ENCODE data around the gene PRKD2.

Gene PRKD2

DNA sequence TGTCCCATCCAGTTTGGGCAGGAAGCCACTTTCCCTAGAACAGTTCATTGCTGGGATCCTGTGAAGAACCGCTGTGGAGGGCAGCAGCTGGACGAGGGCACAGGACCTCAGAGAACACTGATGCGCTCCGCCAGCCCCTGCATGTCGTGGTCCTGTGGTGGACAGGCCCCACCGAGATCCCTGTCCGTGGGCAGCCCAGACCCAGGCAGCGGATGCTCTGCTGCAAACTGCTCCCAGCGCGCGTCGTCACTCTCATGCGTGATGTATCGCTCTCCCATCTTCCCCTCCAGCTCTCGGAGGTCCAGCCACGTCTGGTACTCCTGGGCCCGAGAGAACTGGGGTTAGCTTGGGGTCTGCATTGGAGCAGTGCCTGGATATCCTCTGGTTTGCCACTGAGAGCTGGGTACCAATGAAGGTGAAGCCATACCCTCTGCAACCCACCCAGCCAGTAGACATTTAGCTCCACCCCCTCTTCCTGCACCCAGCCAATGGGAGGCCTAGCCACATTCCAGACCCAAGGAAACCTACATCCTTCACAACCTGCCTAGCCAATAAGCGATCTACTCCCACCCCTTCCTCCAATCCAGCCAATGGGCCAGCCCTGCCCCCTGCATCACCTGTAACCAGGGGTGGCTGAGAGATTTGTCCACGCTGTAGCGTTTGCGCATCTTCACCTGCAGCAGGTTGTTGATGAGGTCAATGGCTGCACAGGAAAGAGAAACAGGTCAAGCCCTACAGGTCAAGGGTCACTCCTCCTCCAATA lies 42.3 kb downstream of the PRKD2 start:
- FAIRE-seq (no peak), DNase-seq (ENCODE audit: insufficient read length, low spot score) (no peak)

DNA sequence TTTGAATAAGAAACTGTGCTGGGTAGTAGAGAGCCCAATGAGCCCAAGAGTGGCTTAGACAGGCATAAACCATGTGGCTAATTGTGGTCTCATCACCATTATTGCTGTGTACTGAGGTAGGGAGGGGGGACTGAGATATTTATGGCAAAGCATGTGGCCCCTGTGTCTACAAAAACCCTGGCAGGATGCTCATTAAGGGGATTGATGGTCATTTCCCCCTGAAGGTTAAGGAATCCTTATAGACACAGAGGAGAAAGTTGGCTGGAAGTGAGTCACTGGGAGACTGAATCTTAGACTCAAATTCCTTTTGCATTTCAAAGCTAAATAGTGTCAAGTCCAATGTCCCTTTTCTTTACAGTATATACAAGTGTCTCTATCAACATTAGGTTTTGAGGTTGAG lies 46.1 kb downstream of the PRKD2 start:
- no peak for FAIRE-seq
- DNase-seq (ENCODE audit: insufficient read length, low spot score) = no peak

DNA sequence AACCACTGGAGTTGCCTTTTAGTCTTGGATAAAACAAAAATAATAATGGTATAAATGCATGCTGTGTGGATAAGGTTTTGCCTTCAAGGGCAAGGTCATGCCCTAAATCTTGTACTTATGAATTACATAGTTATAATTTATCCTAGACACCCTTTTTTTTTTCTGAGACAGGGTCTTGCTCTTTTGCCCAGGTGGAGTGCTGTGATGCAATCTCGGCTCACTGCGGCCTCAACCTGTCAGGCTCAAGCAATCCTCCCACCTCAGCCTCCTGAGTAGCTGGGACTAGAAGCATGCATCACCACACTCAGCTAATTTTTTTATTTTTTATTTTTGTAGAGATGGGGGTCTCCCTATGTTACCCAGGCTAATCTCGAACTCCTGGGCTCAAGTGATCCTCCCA lies 48.3 kb downstream of the PRKD2 start:
- DNase-seq (ENCODE audit: insufficient read length, low spot score) (no peak), FAIRE-seq (no peak)

DNA sequence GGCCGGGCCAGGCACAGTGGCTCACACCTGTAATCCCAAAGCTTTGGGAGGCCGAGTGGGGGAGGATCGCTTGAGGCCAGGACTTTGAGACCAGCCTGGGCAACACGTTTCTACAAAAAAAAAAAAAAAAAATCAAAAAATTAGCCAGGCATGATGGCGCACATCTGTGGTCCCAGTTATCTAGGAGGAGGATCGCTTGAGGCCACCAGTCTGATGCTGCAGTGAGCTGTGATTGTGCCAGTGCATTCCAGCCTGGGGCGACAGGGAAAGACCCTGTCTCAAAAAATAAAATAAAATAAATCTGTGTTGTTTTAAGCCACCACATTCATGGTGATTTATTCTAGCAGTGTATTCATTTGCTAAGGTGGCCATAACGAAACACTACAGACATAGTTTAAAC lies 51.8 kb downstream of the PRKD2 start:
- FAIRE-seq = no peak
- DNase-seq (ENCODE audit: insufficient read length, low spot score) = no peak

DNA sequence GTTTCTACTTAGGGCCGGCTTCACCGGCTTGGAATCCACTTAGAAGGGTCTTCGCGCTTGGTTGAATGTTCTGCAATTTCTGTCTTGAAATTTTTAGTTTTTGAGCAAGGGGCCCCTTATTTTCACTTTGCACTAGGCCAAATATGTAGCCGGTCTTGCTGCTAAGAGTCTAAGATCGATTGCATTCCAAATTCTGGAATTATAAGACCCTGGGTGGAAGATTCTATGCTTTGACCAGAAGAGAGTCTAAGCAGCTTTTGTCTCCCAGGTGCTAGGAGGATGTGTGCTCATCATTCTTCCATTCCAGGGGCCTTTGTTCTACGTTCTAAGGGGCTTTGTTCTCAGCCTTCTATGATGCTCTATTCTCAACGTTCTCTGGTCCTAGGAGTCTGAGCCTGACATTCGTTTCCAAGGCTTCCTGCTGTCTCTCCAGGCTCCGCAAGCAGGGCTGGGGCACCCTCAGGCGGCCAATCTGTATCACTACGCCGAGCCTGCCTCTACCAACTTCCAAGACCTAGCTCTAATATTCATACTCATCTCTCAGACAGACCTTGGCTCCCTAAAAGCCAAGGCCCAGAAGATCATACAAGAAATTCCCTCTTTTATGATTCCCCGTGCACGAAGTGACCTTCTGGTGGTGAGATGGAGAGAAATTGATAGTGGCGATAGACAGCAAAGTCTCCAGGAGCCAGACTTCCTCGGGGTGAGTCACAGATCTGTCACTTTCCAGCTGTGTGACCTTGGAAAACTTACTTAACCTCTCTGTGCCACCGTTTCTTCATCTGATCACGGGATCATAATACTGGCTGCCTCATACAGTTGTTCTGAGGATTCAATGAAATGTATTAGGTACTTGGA lies 55.0 kb downstream of the PRKD2 start:
- peak; percentile 78 for FAIRE-seq
- peak; percentile 70 for DNase-seq (ENCODE audit: insufficient read length, low spot score)

DNA sequence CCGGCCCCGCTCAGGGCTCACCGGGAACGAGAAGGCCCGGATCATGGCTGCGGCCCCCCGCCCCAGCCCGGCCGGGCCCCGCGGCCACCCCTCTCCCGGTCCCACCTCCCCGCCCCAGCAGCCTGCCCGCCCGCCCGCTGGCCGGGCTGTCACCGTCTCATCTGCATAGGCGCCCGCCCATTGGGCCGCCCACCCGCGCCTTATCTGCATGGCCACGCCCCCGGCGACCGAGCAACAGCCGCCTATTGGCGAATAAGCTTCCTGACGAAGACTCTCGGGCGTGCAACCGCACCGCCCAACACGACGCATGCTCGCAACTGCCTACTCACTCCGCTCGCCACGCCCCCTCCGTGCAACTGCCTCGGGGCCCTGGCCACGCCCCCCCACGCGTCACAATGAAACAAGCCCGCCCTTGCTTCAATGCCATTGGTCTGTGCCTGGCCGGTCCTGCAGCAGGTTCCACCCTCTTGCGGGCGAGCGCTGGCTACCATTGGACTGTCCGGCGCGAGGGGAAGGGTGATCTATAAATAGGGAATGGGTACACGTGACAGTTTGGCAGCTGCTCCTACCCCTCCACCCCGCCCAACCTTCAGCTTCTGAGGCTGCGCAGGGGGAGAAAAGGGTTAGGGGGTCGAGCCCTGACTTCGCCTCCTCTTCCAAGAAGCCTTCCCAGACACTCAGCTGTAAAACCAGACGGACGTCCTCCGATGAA lies 55.7 kb downstream of the PRKD2 start, which contains the start of gene DACT3:
TSS of gene DACT3 (minus strand) at position 163 of the 712 bp plus-strand sequence. CDS start at position 45, 118 bp downstream.
- DNase-seq (ENCODE audit: insufficient read length, low spot score) = peak; percentile 96
- FAIRE-seq = peak; percentile 99

DNA sequence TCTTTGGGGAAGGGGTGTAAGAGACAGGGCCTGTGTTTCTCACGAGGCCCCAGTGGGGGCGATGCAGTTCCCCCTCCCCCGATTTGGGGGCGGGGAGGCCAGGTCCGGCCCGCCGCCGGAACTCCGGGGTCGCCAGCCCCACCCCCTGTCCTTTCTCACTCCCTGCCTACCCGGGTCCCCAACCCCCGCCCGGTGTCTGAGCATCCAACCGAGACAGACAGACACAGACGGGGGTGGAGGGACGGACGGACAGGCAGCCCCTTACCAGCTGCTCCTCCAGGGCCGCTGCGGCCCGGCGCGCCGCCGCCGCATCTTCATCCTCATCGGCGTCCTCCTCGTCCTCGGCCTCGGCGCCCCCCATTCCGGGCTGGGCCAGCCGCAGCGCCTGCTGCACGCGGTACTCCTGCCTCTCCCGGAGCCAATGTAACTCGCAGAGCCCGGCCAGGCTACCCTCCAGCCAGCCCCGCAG lies 56.3 kb downstream of the PRKD2 start:
- no peak for DNase-seq (ENCODE audit: insufficient read length, low spot score)
- FAIRE-seq = no peak

DNA sequence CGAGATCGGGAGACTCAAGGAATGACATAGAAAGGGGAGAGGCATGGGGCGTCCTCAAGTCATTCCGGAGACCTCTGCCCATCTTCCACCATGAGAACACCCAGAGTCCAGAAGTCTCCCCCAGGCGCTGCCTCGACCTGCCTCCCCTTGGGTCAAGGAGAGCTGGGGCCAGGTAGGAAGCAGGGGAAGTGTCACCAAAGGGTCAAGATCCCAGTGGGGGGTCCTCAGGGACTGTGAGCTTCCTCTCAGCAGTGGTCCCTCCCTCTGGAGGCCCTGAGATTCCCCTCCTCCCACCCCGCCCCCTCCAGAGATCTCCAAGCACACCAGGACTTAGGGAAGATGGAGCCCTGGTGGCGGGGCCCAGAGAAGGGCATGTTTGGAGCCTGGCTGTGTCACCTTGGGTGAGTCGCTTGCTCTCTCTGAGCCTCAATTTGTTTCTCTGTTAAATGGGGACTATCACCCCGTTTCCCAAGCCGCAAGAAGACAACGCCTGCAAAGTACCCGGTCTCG lies 56.9 kb downstream of the PRKD2 start:
- no peak for DNase-seq (ENCODE audit: insufficient read length, low spot score)
- no peak for FAIRE-seq

DNA sequence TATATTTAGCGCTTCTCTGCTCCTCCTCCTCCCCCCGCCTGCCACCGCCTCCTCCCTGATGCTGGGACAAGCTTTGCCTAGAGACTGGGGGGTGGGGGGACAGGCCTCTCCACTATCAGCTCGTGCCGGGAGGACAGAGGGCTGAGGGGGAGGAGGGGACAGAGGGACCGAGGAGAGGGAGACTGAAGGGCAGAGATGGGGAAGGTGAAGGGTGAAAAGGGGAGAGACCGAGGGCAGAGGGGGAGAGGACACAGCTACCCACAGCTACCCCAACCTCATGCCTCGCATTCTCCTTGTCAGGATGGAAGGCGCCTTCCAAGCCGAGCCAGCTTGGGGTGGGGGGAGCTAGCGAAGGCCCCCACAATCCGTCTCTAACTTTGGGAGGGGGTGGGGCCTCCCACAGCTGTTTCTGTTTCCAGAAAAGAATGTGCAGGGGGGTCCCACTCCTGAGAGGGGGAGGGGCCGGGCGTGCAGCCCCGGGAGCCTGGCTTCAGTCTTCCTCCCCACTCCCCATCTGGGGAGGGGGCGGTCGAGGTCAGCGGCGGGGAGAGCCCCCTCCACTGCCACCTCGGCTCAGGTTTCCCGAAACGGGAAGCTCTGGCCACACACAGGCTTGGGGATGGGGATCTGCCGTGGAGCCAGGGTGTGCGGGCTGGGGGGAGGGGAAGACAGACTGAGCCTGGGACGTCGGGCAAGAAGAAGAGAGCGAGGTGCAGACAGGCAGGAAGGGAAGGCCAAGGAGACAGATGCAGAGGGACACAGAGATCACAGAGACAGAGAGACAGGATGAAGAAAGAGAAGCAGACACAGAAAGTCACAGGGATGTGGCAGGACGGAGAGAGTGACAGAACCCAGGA lies 57.5 kb downstream of the PRKD2 start:
- FAIRE-seq (no peak), DNase-seq (ENCODE audit: insufficient read length, low spot score) (no peak)

DNA sequence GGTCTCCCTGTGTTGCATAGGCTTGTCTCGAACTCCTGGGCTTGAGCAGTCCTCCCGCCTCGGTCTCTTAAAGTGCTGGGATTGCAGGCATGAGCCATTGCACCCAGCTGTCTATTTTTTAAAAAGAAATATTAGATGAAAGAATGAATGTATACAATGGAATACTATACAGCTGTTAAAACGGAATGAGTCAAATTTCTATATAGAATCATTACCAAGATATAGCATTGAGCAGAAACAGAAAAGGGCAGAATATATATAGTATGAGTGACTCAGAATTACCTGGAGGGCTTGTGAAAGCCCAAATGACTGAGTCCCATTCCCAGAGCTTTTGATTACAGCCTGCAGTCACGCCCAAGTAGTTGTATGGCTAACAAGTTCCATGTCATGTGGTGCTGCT lies 60.4 kb downstream of the PRKD2 start:
- FAIRE-seq = no peak
- DNase-seq (ENCODE audit: insufficient read length, low spot score) = no peak

DNA sequence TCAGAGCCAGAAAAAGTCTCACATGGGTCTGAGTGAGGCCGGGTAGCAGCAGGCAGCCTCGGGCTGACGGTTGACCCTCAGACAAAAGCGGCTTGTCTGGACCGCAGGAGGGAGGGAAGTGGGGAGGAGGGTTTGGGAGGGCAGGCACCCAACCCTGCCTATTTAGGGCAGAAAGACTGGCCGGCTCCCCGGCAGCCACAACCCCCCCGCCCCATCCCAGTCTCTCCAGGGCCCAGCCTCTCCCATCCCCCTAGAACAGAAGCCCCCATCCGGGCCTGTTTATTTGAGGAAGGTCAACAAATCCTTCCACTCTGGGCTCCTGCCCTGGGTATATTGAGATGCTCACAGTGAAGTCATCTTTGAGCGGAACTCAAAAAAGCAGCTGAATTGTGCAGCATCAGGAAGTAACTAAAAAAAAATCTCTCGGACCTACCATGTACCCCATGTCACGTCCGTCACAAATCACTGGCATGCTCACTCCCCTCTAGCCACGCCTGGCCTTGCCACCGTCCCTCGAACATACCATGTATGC lies 62.2 kb downstream of the PRKD2 start:
- DNase-seq (ENCODE audit: insufficient read length, low spot score) (no peak), FAIRE-seq (no peak)

DNA sequence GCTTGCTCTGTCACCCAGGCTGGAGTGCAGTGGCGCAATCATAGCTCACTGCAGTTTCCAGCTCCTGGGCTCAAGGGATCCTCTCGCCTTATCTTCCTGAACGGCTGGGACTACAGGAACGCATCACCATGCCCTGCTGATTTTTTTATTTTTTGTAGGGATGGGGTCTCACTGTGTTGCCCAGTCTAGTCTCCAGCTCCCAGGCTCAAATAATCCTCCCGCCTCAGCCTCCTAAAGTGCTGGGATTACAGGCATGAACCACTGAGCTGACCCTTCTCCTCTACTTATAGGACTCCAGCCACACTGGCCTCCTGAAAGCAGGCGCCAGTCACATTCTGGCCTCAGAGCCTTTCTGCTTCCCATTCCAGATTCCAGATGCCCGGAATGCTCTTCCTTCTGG lies 66.5 kb downstream of the PRKD2 start:
- DNase-seq (ENCODE audit: insufficient read length, low spot score) = no peak
- no peak for FAIRE-seq

DNA sequence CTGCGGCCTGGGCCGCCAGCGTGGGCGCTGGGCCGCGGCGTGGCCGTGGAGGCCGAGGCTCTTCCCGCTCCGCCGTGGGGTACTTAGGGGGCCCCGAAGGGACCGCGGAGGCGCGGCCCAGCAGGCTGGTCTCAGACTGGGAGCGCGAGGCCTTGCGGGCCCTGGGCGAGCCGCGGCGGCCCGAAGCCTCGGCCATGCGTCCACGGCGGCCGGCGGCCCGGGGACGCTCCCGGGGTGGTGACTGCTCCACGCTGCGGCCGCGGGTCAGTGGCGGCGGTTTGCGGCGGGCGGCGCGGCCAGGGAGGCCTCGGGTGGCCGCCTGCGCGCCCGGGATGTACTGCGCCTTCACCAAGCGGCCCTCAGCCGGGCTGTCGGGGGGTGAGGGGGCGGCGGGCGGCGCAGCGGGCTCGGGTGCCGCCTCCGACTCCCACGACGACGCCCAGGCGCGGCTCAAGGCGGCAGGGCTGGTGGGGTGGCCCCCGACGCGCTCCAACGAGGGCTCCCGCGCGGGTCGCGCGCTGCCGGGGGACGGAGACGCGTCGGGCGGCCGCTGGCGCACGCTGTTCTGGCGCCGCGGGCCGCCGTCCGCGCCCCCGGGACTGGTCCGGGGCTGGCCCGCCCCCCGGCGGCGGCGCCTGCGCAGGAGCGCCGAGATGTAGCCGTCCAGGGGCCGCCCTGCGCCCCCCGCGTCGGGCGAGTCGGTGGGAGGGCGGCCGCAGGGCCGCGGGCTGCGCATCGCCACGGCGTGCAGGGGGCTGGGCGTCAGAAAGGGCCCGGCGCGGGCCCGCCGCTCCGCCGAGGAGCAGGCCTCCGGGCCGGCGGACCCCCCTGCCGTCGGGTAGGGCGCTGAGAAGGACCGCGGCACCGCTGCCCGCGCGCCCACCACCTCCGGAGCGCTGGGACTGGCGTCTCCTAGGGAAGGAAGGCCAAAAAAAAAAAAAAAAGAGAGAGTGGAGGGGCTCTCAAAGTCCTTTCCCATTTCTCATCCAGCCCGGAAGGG lies 67.7 kb downstream of the PRKD2 start:
- DNase-seq (ENCODE audit: insufficient read length, low spot score) (no peak), FAIRE-seq (no peak)

DNA sequence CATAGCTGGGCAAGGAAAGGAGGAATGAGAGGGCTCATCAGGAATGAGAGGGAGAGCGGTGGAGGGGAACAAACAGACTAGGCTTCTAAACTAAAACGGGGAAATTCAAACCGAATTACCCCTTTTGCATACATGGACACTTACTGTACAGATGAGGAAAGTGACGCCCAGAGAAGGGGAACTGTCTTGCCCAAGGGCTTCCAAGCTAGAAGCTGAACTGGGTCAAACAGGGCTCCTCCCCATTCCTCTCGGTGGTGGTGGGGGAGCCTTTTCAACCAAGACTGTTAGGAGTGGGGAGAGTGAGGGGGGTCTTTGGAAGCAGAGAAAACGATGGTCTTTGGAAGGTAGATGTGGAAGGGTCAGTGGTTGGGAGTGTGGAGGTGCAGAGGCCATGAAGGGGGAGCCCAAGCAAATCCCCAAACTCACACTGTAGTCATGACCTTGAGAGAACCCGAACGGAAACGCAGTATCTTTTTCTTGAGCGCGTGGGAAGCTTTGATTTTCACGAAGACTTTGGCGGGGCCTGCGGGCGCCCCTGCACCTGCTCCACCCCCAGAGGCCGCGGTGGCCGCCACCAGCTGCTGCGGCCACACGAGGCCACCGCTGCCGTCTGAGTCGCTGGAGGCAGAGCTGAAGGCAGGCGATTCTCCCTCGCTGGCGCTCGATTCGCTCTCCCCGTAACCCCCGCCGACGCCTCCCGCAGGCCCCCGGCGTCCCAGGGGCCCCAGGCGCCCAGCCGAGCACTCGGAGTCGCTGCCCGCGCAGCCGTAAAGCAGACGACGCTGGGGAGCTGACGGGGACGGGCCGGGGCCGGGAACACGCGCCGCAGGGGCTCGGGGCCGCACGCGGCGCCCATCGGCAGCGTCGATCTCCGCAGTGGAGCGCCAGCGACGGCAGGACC lies 68.6 kb downstream of the PRKD2 start:
- FAIRE-seq = no peak
- no peak for DNase-seq (ENCODE audit: insufficient read length, low spot score)

DNA sequence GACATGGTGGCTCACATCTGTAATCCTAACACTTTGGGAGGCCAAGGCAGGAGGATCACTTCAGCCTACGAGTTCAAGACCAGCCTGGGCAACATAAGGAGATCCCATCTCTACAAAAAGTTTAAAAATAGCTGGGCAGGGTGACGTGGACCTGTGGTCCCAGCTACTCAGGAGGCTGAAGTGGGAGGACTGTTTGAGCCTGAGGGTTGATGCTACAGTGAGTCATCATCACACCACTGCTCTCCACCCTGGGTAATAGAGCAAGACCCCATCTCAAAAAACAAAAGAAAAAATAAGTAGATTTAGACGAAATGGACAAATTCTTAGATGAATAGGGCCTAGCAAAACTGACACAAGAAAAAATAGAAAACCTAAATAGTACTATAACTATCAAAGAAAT lies 70.5 kb downstream of the PRKD2 start:
- no peak for DNase-seq (ENCODE audit: insufficient read length, low spot score)
- FAIRE-seq = no peak

DNA sequence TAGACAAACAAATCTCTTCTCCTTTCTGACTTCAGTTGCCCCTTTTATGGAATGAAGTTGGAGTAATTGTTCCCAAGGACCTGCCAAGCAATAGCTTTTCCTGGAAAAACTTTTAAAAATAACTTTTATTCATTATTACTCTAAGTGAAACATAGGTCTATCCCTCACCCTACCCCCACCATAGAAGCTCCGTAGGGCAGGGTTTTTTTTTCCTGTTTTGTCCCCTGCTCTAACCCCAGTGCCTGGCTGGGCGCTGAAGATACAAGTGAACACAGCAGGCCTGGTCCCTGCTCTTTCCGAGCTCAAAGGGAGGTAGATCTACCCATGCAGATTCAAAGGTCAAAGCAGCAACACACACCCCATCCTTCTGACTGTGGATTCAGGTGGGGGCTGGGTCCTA lies 72.2 kb downstream of the PRKD2 start:
- DNase-seq (ENCODE audit: insufficient read length, low spot score) (no peak), FAIRE-seq (no peak)

DNA sequence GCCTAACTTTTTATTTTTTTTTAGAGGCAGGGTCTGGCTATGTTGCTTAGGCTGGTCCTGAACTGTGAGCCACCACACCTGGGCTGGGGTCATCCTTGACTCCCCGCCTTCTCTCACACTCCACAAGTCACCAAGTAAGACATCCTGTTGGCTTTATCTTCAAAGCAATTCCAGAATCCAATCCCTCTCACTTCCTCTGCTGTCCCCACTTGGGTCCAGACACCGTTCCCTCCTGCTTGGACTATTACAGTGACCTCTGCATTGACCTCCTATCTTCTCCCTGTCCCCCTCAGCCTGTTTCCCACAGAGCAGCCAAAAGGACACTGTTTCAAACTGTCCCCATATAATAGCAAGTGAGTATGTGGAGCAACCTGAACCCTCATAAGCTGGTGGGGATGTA lies 76.3 kb downstream of the PRKD2 start:
- FAIRE-seq (no peak), DNase-seq (ENCODE audit: insufficient read length, low spot score) (no peak)
